B cell (primary cell): ENCODE results near the gene DIS3L2. TPM values are rescaled to one million over a fixed set of nuclear protein-coding genes. Genes with fewer than 3 reads are reported as not detected.

Experiments used
- ATAC-seq: fragments of 200-7000 bp; cut with Tn5 transposase; one replicate; pipeline ENCODE4 v1.10.0; 2021; ENCODE audit warnings: low read depth, mild to moderate bottlenecking, moderate number of reproducible peaks, moderate library complexity
- CTCF ChIA-PET: fragments of 350-600 bp; sonication (Branson Sonifier 250); formaldehyde crosslinking; loops from one replicate; lab custom pipeline; 2021; ENCODE audit warnings: antibody characterized with exemption, inconsistent platforms; lab: Charles Lee
- POLR2A ChIA-PET: fragments of 350-600 bp; sonication (Branson Sonifier 250); formaldehyde crosslinking; loops from one replicate; lab custom pipeline; 2021; ENCODE audit warnings: antibody characterized with exemption; lab: Charles Lee
- DNase-seq: peaks from one replicate; pipeline ENCODE4 v3.0.0; 2013
- H2AFZ ChIP-seq: 2 replicates; pipeline ENCODE4 v1.6.1; 2012; ENCODE audit warnings: mild to moderate bottlenecking, low read depth, low read length; ENCODE audit not compliant: insufficient read depth, poor library complexity, severe bottlenecking
- H3K27ac ChIP-seq, 2 donors: 1 replicate in 1 of 2; 2 replicates in 1 of 2; pipeline ENCODE4 v1.5.1; 2012 to 2013; ENCODE audit warnings: low read length in 2 of 2, mild to moderate bottlenecking in 2 of 2, moderate library complexity in 1 of 2
- H3K27me3 ChIP-seq, 4 experiments: fragments of 200-600 bp in 1 of 4; sonication (generic) in 1 of 4; replicated peaks in 1 of 4; 1 replicate in 2 of 4; 2 replicates in 2 of 4; pipeline versions ENCODE4 v1.6.1 to v1.7.0; 2013 to 2016; ENCODE audit warnings: low read length in 3 of 4, mild to moderate bottlenecking in 2 of 4, mixed read lengths in 1 of 4, moderate library complexity in 1 of 4; ENCODE audit not compliant: insufficient read depth in 4 of 4, control insufficient read depth in 3 of 4; ENCODE audit errors: control extremely low read depth in 1 of 4
- H3K36me3 ChIP-seq, 2 experiments: replicated peaks in 1 of 2; 1 replicate in 1 of 2; 2 replicates in 1 of 2; pipeline versions ENCODE4 v1.6.1 to v1.7.1; 2013; ENCODE audit warnings: low read length in 1 of 2; ENCODE audit not compliant: insufficient read depth in 2 of 2, control insufficient read depth in 1 of 2; ENCODE audit errors: control extremely low read depth in 1 of 2, extremely low read depth in 1 of 2
- H3K4me1 ChIP-seq, 2 donors: fragments of 200-600 bp in 1 of 2; sonication (generic) in 1 of 2; 1 replicate in 1 of 2; 2 replicates in 1 of 2; pipeline versions ENCODE4 v1.5.1 to v1.6.1; 2013 to 2017; ENCODE audit warnings: low read length in 2 of 2; ENCODE audit not compliant: control insufficient read depth in 2 of 2, insufficient read depth in 2 of 2
- H3K4me2 ChIP-seq: replicated peaks from 2 replicates; pipeline ENCODE3; 2012; ENCODE audit warnings: mild to moderate bottlenecking, low read depth, low read length; ENCODE audit not compliant: poor library complexity, severe bottlenecking
- H3K4me3 ChIP-seq, 5 experiments: fragments of 200-600 bp in 1 of 5; sonication (generic) in 1 of 5; 1 replicate in 3 of 5; 2 replicates in 2 of 5; pipeline versions ENCODE4 v1.5.1 to v1.7.0; 2011 to 2016; ENCODE audit warnings: low read length in 4 of 5, mild to moderate bottlenecking in 4 of 5, low read depth in 2 of 5, control low read depth in 1 of 5, moderate library complexity in 1 of 5; ENCODE audit not compliant: insufficient read depth in 1 of 5; ENCODE audit errors: control extremely low read depth in 1 of 5, extremely low read depth in 1 of 5
- H3K79me2 ChIP-seq: fragments of 200-600 bp; sonication (generic); one replicate; pipeline ENCODE4 v1.6.0; 2016; ENCODE audit warnings: low read length; ENCODE audit not compliant: control insufficient read depth, insufficient read depth
- H3K9ac ChIP-seq: fragments of 200-600 bp; sonication (generic); 2 replicates; pipeline ENCODE4 v1.6.1; 2017; ENCODE audit warnings: mild to moderate bottlenecking, low read length, moderate library complexity
- H3K9me3 ChIP-seq, 3 donors: one replicate each; pipeline versions ENCODE4 v1.6.1 to v1.7.1; 2013; ENCODE audit warnings: low read length in 2 of 3; ENCODE audit not compliant: control insufficient read depth in 2 of 3, insufficient read depth in 1 of 3; ENCODE audit errors: control extremely low read depth in 1 of 3
- H4K20me1 ChIP-seq: 2 replicates; pipeline ENCODE4 v1.6.0; 2012; ENCODE audit warnings: mild to moderate bottlenecking, low read length; ENCODE audit not compliant: insufficient read depth, control insufficient read depth, poor library complexity, severe bottlenecking
- H3K27ac Mint-ChIP-seq: one replicate; pipeline ENCODE4 v1.8.0; 2021; ENCODE audit warnings: mixed read lengths
- H3K27me3 Mint-ChIP-seq: one replicate; pipeline ENCODE4 v1.8.0; 2021; ENCODE audit warnings: mixed read lengths
- H3K4me1 Mint-ChIP-seq: one replicate; pipeline ENCODE4 v1.8.0; 2021; ENCODE audit warnings: mixed read lengths
- H3K4me3 Mint-ChIP-seq: one replicate; pipeline ENCODE4 v1.8.0; 2021; ENCODE audit warnings: mixed read lengths
- H3K9me3 Mint-ChIP-seq: one replicate; pipeline ENCODE4 v1.8.0; 2022; ENCODE audit warnings: mixed read lengths; ENCODE audit not compliant: insufficient read depth
- EZH2 ChIP-seq: IDR thresholded peaks from 2 replicates; pipeline ENCODE4 v1.6.1; 2012; ENCODE audit warnings: borderline replicate concordance, low read depth, mild to moderate bottlenecking, moderate library complexity, low read length; ENCODE audit not compliant: insufficient read depth, poor library complexity, severe bottlenecking
- WGBS: methylation state at CpG from one replicate; pipeline ENCODE4 v1.1.5; 2013; ENCODE audit warnings: missing lambda C conversion rate; ENCODE audit not compliant: insufficient coverage; 5-methylcytosine and 5-hydroxymethylcytosine counted together
- intact Hi-C: fragments of 100-400 bp; cut with micrococcal nuclease; formaldehyde crosslinking; loops from one replicate; pipeline ENCODE4 v1.10.0; 2022
- polyA plus RNA-seq: library from polyadenylated mRNA; depleted of rRNA; stranded (reverse); fragments of >200 nt; gene quantifications from 2 replicates; pipeline ENCODE4 v1.2.3, GENCODE V29; 2012
- total RNA-seq, 2 donors: library from RNA; stranded (reverse); fragments of 120-200 nt in 1 of 2; gene quantifications; 1 replicate in 1 of 2; 2 replicates in 1 of 2; pipeline versions ENCODE4 v1.2.3 to v1.2.4, GENCODE V29; 2013 to 2022
- TF ChIP-seq, protein P1 (sequence below): fragments of 200-600 bp; IDR thresholded peaks from one replicate; pipeline ENCODE4 v1.8.0; 2022; ENCODE audit warnings: antibody characterized with exemption, mild to moderate bottlenecking

The DIS3L2 gene
- total and polyA plus RNA-seq, 2 donors (not counting 1 experiment from before 2014, with no cell fraction given): 34.5 to 70.1 TPM

DNA sequence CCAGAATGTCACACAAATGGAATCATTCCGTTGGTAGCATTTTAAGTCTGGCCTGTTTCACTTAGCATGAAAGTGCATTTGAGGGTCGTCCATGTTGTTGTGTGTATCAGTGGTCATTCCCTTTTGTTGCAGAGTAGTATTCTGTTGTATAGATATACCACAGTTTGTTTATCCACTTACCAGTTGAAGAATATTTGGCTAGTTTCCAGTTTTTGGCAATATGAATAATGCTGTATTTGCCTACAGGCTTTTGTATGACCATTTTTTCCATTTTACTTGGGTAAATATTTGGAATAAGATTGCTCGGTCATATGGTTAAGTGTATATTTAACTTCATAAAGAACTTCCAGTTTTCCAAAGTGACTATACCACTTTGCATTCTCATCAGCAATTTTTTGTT lies 317.0 kb downstream of the DIS3L2 start:
- no peak overlapping the region for H3K9ac ChIP-seq
- no peak overlapping the region for H2AFZ ChIP-seq
- Mint-ChIP-seq H3K4me3 (no peak overlapping the region), H3K27ac (no peak overlapping the region), H3K4me1 (no peaks in the 10 kb centered on the region), H3K9me3 (peaks cover 6% of the 10 kb centered on the region), H3K27me3 (no peaks in the 10 kb centered on the region)
- no peaks in the 10 kb centered on the region for H3K79me2 ChIP-seq
- peaks cover 0 to 16% of the 10 kb centered on the region in 2 experiments for H3K36me3 ChIP-seq
- no peak for DNase-seq
- no peaks in the 10 kb centered on the region for H4K20me1 ChIP-seq
- intact Hi-C loops: no loop called here
- H3K4me2 ChIP-seq: no peak overlapping the region
- H3K27ac ChIP-seq: no peak overlapping the region
- 86% methylated on average over 1 of the region's 3 CpGs for WGBS
- H3K4me3 ChIP-seq: no peak overlapping the region
- no peaks in the 10 kb centered on the region for H3K27me3 ChIP-seq
- ChIA-PET POLR2A (no interaction called here), CTCF (no interaction called here)
- peaks cover 0 to 7% (median 4%) of the 10 kb centered on the region in 3 donors for H3K9me3 ChIP-seq
- no peaks in the 10 kb centered on the region for H3K4me1 ChIP-seq
- no peak for ATAC-seq
- TF ChIP-seq, protein P1, sequence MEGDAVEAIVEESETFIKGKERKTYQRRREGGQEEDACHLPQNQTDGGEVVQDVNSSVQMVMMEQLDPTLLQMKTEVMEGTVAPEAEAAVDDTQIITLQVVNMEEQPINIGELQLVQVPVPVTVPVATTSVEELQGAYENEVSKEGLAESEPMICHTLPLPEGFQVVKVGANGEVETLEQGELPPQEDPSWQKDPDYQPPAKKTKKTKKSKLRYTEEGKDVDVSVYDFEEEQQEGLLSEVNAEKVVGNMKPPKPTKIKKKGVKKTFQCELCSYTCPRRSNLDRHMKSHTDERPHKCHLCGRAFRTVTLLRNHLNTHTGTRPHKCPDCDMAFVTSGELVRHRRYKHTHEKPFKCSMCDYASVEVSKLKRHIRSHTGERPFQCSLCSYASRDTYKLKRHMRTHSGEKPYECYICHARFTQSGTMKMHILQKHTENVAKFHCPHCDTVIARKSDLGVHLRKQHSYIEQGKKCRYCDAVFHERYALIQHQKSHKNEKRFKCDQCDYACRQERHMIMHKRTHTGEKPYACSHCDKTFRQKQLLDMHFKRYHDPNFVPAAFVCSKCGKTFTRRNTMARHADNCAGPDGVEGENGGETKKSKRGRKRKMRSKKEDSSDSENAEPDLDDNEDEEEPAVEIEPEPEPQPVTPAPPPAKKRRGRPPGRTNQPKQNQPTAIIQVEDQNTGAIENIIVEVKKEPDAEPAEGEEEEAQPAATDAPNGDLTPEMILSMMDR: no peak
- TF ChIP-seq EZH2: no peak

DNA sequence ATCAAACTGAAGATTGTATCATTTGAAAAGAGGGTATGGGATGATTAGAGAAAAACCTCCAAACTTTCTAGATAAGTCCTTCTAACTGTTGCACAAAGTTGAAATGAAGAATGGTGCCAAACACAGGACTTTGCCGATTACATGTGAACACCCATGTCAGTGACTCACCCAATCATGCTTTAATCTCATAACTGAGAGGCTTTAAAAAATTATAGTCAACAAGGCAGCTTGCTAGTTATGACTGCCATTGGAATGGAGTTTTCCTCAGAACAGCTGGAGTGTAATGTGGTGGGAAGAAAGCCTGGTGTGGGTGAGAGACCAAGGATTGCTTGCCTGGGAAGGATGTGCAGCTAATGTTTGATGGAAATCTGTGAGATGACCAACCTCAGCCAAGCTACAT lies 318.8 kb downstream of the DIS3L2 start:
- Mint-ChIP-seq H3K4me1 (no peaks in the 10 kb centered on the region), H3K9me3 (peaks cover 6% of the 10 kb centered on the region), H3K27me3 (no peaks in the 10 kb centered on the region), H3K27ac (no peak overlapping the region), H3K4me3 (no peak overlapping the region)
- Histone ChIP-seq H3K79me2 (no peaks in the 10 kb centered on the region), H3K4me1 (no peaks in the 10 kb centered on the region), H3K4me2 (no peak overlapping the region), H3K27me3 (no peaks in the 10 kb centered on the region), H3K9ac (no peak overlapping the region), H3K27ac (no peak overlapping the region), H3K9me3 (peaks cover 0 to 7% (median 4%) of the 10 kb centered on the region in 3 donors), H3K4me3 (no peak overlapping the region), H4K20me1 (no peaks in the 10 kb centered on the region), H3K36me3 (peaks cover 0 to 19% of the 10 kb centered on the region in 2 experiments), H2AFZ (no peak overlapping the region)
- WGBS: no CpG with 5 or more reads among the region's 1 CpG
- intact Hi-C loops: no loop called here
- TF ChIP-seq, protein P1: no peak
- no peak for TF ChIP-seq EZH2
- ChIA-PET CTCF (no interaction called here), POLR2A (no interaction called here)
- ATAC-seq (no peak), DNase-seq (no peak)
